WTC11 (cell line): ENCODE results near the gene SCNM1. TPM values are rescaled to one million over a fixed set of nuclear protein-coding genes. Genes with fewer than 3 reads are reported as not detected.

Source experiments
- ATF1 ChIP-seq: sonication (generic); formaldehyde crosslinking; IDR thresholded peaks from 2 replicates; pipeline ENCODE4 v1.8.1; 2023; ENCODE audit warnings: mild to moderate bottlenecking, moderate library complexity, missing genetic modification reagents
- FOXP1 ChIP-seq: sonication (generic); formaldehyde crosslinking; IDR thresholded peaks from 2 replicates; pipeline ENCODE4 v1.8.0; 2022; ENCODE audit warnings: missing genetic modification reagents, mild to moderate bottlenecking, moderate library complexity, borderline replicate concordance
- NFE2L1 ChIP-seq: sonication (generic); formaldehyde crosslinking; IDR thresholded peaks from 2 replicates; pipeline ENCODE4 v1.8.1; 2023; ENCODE audit warnings: missing genetic modification reagents
- NFYB ChIP-seq: sonication (generic); formaldehyde crosslinking; conservative IDR thresholded peaks from 2 replicates; pipeline ENCODE4 v1.8.0; 2022; ENCODE audit warnings: low read depth, missing genetic modification reagents
- NR3C1 ChIP-seq: sonication (generic); formaldehyde crosslinking; conservative IDR thresholded peaks from 2 replicates; pipeline ENCODE4 v1.8.1; 2023; ENCODE audit warnings: low read depth, mild to moderate bottlenecking, missing genetic modification reagents
- SMAD3 ChIP-seq: sonication (generic); formaldehyde crosslinking; IDR thresholded peaks from 2 replicates; pipeline ENCODE4 v1.8.0; 2022; ENCODE audit warnings: missing genetic modification reagents, mild to moderate bottlenecking, borderline replicate concordance
- SMAD4 ChIP-seq: sonication (generic); formaldehyde crosslinking; IDR thresholded peaks from 2 replicates; pipeline ENCODE4 v1.8.0; 2022; ENCODE audit warnings: mild to moderate bottlenecking, missing genetic modification reagents
- SOX15 ChIP-seq: fragments of 250-450 bp; sonication (Bioruptor Pico); IDR thresholded peaks from 2 replicates; pipeline ENCODE4 v1.9.0; 2021; ENCODE audit warnings: mild to moderate bottlenecking
- ZNF232 ChIP-seq: sonication (generic); formaldehyde crosslinking; IDR thresholded peaks from 2 replicates; pipeline ENCODE4 v1.8.0; 2022; ENCODE audit warnings: mild to moderate bottlenecking, missing genetic modification reagents
- ZNF423 ChIP-seq: fragments of 250-450 bp; sonication (Bioruptor Pico); IDR thresholded peaks from 2 replicates; pipeline ENCODE4 v2.1.2; 2022; ENCODE audit warnings: mild to moderate bottlenecking, moderate library complexity
- total RNA-seq: library from RNA; stranded (reverse); gene quantifications from 3 replicates; pipeline ENCODE4 v1.2.3, GENCODE V29; 2021
- TF ChIP-seq, protein P1 (sequence below): sonication (generic); formaldehyde crosslinking; IDR thresholded peaks from 2 replicates; pipeline ENCODE4 v1.8.0; 2022; ENCODE audit warnings: mild to moderate bottlenecking, missing genetic modification reagents
- TF ChIP-seq, protein P2 (sequence below): sonication (generic); formaldehyde crosslinking; IDR thresholded peaks from 2 replicates; pipeline ENCODE4 v1.8.1; 2022; ENCODE audit warnings: mild to moderate bottlenecking, moderate library complexity, missing genetic modification reagents
- TF ChIP-seq, protein P3 (sequence below): fragments of 200-600 bp; IDR thresholded peaks from 2 replicates; pipeline ENCODE4 v1.8.0; 2022; ENCODE audit warnings: antibody characterized with exemption
- TF ChIP-seq, protein P4 (sequence below): fragments of 250-450 bp; sonication (Bioruptor Pico); IDR thresholded peaks from 2 replicates; pipeline ENCODE4 v2.1.2; 2022; ENCODE audit warnings: mild to moderate bottlenecking, moderate library complexity
- TF ChIP-seq, protein P5 (sequence below): sonication (generic); formaldehyde crosslinking; IDR thresholded peaks from 2 replicates; pipeline ENCODE4 v1.8.1; 2022; ENCODE audit warnings: missing genetic modification reagents, borderline replicate concordance
- TF ChIP-seq, protein P6 (sequence below): fragments of 250-450 bp; sonication (Bioruptor Pico); IDR thresholded peaks from 2 replicates; pipeline ENCODE4 v1.9.0; 2021; ENCODE audit warnings: mild to moderate bottlenecking
- TF ChIP-seq, protein P7 (sequence below): sonication (generic); formaldehyde crosslinking; IDR thresholded peaks from 2 replicates; pipeline ENCODE4 v1.8.0; 2023; ENCODE audit warnings: mild to moderate bottlenecking, missing genetic modification reagents

The SCNM1 gene
- total RNA-seq, 1 experiment from 2014 or later = 45.3 TPM

DNA sequence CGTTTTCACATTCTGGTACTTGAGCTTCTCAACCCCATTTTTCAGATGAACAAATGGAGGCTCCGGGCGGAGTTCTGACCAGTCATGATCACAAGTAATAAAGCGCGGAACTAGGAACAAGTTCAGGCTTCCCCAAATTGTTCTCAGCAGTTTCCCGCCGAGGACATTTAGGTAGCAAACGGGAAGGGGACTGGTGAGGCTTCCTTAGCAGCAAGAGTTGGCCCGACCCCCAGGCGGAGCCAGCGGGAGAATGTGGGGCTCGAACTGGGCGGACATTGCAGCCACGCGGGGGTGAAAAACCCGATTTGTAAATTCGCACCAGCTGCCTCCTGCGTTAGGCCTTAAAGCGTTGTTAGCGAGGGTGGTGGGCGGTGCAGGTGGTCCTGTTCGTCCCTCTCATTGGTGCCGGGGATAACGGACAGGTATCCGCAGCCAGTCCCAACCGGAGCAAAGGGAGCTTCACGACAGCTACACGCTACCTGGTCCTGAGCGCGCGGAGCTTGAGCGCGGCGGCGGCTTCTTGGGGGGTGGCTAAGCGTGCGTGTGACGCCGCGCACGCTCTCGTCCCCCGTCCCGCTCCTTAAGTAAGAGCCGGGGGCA lies 34.9 kb upstream of the SCNM1 start (continued):
- TF ChIP-seq, protein P1, sequence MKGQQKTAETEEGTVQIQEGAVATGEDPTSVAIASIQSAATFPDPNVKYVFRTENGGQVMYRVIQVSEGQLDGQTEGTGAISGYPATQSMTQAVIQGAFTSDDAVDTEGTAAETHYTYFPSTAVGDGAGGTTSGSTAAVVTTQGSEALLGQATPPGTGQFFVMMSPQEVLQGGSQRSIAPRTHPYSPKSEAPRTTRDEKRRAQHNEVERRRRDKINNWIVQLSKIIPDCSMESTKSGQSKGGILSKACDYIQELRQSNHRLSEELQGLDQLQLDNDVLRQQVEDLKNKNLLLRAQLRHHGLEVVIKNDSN (CRISPR knock-in tag) = peak; percentile 52; the same call in 1 of the 2 replicates
- TF ChIP-seq, protein P2, sequence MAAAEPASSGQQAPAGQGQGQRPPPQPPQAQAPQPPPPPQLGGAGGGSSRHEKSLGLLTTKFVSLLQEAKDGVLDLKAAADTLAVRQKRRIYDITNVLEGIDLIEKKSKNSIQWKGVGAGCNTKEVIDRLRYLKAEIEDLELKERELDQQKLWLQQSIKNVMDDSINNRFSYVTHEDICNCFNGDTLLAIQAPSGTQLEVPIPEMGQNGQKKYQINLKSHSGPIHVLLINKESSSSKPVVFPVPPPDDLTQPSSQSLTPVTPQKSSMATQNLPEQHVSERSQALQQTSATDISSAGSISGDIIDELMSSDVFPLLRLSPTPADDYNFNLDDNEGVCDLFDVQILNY (CRISPR knock-in tag) = peak; percentile 77
- peak; percentile 44; the same call in 1 of the 2 replicates for TF ChIP-seq NFE2L1 (CRISPR knock-in tag)
- TF ChIP-seq SMAD4 = no peak
- no peak; the same call in none of the 2 replicates for TF ChIP-seq FOXP1
- TF ChIP-seq, protein P3, sequence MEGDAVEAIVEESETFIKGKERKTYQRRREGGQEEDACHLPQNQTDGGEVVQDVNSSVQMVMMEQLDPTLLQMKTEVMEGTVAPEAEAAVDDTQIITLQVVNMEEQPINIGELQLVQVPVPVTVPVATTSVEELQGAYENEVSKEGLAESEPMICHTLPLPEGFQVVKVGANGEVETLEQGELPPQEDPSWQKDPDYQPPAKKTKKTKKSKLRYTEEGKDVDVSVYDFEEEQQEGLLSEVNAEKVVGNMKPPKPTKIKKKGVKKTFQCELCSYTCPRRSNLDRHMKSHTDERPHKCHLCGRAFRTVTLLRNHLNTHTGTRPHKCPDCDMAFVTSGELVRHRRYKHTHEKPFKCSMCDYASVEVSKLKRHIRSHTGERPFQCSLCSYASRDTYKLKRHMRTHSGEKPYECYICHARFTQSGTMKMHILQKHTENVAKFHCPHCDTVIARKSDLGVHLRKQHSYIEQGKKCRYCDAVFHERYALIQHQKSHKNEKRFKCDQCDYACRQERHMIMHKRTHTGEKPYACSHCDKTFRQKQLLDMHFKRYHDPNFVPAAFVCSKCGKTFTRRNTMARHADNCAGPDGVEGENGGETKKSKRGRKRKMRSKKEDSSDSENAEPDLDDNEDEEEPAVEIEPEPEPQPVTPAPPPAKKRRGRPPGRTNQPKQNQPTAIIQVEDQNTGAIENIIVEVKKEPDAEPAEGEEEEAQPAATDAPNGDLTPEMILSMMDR = no peak
- no peak for TF ChIP-seq SOX15
- TF ChIP-seq ATF1 (CRISPR knock-in tag) = no peak
- TF ChIP-seq, protein P4, sequence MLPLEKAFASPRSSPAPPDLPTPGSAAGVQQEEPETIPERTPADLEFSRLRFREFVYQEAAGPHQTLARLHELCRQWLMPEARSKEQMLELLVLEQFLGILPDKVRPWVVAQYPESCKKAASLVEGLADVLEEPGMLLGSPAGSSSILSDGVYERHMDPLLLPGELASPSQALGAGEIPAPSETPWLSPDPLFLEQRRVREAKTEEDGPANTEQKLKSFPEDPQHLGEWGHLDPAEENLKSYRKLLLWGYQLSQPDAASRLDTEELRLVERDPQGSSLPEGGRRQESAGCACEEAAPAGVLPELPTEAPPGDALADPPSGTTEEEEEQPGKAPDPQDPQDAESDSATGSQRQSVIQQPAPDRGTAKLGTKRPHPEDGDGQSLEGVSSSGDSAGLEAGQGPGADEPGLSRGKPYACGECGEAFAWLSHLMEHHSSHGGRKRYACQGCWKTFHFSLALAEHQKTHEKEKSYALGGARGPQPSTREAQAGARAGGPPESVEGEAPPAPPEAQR (CRISPR knock-in tag) = no peak
- peak; percentile 87 for TF ChIP-seq NFYB (CRISPR knock-in tag)
- TF ChIP-seq, protein P5, sequence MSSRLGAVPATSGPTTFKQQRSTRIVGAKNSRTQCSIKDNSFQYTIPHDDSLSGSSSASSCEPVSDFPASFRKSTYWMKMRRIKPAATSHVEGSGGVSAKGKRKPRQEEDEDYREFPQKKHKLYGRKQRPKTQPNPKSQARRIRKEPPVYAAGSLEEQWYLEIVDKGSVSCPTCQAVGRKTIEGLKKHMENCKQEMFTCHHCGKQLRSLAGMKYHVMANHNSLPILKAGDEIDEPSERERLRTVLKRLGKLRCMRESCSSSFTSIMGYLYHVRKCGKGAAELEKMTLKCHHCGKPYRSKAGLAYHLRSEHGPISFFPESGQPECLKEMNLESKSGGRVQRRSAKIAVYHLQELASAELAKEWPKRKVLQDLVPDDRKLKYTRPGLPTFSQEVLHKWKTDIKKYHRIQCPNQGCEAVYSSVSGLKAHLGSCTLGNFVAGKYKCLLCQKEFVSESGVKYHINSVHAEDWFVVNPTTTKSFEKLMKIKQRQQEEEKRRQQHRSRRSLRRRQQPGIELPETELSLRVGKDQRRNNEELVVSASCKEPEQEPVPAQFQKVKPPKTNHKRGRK (CRISPR knock-in tag) = no peak
- TF ChIP-seq, protein P6, sequence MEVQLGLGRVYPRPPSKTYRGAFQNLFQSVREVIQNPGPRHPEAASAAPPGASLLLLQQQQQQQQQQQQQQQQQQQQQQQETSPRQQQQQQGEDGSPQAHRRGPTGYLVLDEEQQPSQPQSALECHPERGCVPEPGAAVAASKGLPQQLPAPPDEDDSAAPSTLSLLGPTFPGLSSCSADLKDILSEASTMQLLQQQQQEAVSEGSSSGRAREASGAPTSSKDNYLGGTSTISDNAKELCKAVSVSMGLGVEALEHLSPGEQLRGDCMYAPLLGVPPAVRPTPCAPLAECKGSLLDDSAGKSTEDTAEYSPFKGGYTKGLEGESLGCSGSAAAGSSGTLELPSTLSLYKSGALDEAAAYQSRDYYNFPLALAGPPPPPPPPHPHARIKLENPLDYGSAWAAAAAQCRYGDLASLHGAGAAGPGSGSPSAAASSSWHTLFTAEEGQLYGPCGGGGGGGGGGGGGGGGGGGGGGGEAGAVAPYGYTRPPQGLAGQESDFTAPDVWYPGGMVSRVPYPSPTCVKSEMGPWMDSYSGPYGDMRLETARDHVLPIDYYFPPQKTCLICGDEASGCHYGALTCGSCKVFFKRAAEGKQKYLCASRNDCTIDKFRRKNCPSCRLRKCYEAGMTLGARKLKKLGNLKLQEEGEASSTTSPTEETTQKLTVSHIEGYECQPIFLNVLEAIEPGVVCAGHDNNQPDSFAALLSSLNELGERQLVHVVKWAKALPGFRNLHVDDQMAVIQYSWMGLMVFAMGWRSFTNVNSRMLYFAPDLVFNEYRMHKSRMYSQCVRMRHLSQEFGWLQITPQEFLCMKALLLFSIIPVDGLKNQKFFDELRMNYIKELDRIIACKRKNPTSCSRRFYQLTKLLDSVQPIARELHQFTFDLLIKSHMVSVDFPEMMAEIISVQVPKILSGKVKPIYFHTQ = no peak
- 0 out of 2 replicates have a peak, but pooled peaks have one; percentile 32 for TF ChIP-seq ZNF232 (CRISPR knock-in tag)
- 0 out of 2 replicates have a peak, but pooled peaks have one; percentile 18 for TF ChIP-seq NR3C1 (CRISPR knock-in tag)
- TF ChIP-seq ZNF423 (CRISPR knock-in tag) = no peak
- no peak for TF ChIP-seq SMAD3
- TF ChIP-seq, protein P7, sequence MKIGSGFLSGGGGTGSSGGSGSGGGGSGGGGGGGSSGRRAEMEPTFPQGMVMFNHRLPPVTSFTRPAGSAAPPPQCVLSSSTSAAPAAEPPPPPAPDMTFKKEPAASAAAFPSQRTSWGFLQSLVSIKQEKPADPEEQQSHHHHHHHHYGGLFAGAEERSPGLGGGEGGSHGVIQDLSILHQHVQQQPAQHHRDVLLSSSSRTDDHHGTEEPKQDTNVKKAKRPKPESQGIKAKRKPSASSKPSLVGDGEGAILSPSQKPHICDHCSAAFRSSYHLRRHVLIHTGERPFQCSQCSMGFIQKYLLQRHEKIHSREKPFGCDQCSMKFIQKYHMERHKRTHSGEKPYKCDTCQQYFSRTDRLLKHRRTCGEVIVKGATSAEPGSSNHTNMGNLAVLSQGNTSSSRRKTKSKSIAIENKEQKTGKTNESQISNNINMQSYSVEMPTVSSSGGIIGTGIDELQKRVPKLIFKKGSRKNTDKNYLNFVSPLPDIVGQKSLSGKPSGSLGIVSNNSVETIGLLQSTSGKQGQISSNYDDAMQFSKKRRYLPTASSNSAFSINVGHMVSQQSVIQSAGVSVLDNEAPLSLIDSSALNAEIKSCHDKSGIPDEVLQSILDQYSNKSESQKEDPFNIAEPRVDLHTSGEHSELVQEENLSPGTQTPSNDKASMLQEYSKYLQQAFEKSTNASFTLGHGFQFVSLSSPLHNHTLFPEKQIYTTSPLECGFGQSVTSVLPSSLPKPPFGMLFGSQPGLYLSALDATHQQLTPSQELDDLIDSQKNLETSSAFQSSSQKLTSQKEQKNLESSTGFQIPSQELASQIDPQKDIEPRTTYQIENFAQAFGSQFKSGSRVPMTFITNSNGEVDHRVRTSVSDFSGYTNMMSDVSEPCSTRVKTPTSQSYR (CRISPR knock-in tag) = no peak
